ENCODE measurements around the gene PRKCA. TPM values are rescaled to one million over a fixed set of nuclear protein-coding genes. Genes with fewer than 3 reads are reported as not detected.

Gene PRKCA
- total and polyA plus RNA-seq, 9 donors, result 9.1 to 67.6 (median 37.2) TPM

- Histone ChIP-seq H3K27ac (no peak overlapping the region), H3K4me3 (no peak overlapping the region), H3K9me3 (no peaks in the 10 kb centered on the region), H3K36me3 (no peaks in the 10 kb centered on the region), H3K27me3 (no peaks in the 10 kb centered on the region), H3K4me1 (ENCODE audit: insufficient read depth) (no peaks in the 10 kb centered on the region)
- DNase-seq, result no peak
- TF ChIP-seq POLR2A (IDR thresholded peaks at IDR 0.05), result no peak
- no peak for TF ChIP-seq CTCF (IDR thresholded peaks at IDR 0.05)
- TF ChIP-seq EP300 (IDR thresholded peaks at IDR 0.05), result no peak
- WGBS, 3 donors, result 76 to 90% (median 83%) methylated on average over 4 of the region's 4 CpGs
- intact Hi-C loops (cut with DNase I), result loop anchor here in 1 of 4 donors (10.0 kb wide), 1 partner anchor 556 kb away; no protein-coding TSS in a partner anchor
These were observed 435.9 kb downstream of the PRKCA start for GRCh38 chr17:66738301-66738700.

DNA sequence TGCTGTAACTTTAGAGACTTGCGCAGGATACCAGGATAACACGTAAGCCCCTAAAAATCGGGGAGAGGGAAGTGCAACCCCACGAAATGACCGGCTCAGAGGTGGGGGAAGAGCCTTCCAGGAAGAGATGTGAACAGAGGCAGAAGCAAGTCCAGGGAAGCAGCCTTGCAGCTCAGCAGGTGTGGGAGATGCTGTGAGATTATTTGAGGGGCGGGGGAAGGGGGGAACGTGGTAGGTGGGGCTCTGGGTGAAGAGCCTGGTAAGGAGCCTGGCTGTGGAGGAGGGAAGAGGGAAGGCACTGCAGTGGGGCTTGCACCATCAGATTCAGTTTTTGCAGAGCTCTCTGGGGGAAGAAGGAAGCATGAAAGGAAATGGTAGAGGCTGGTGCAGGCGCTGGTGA is 437.1 kb downstream of the PRKCA start:
- Histone ChIP-seq H3K9me3 (no peaks in the 10 kb centered on the region), H3K4me1 (ENCODE audit: insufficient read depth) (no peaks in the 10 kb centered on the region), H3K27ac (no peak overlapping the region), H3K4me3 (no peak overlapping the region), H3K27me3 (no peaks in the 10 kb centered on the region), H3K36me3 (no peaks in the 10 kb centered on the region)
- no peak for TF ChIP-seq EP300 (IDR thresholded peaks at IDR 0.05)
- no peak for TF ChIP-seq CTCF (IDR thresholded peaks at IDR 0.05)
- TF ChIP-seq POLR2A (IDR thresholded peaks at IDR 0.05), result no peak
- WGBS, 3 donors, result 89 to 94% (median 91%) methylated on average over 8 of the region's 8 CpGs
- intact Hi-C loops (cut with DNase I), result loop anchor here in 1 of 4 donors (10.0 kb wide), 1 partner anchor 555 kb away; no protein-coding TSS in a partner anchor
- DNase-seq, result no peak

DNA sequence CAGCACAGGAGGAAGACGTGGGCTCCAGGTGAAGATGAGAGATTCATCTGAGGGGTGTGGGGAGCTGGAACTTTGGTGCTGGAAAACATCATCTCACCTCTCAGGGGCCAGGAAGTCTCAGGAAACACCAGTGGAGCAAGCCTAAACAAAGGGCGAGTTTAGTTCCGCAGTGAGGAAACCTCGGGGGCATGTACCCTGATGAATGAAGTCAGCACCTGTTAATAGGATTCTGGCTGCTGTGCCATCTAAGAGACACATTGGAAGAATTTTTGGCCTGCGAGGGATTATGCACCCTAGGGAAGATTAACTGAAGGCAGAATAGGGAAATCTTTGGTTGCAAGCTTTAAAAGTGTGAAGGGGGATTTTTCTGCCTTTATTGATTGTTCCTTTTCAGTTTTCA is 437.8 kb downstream of the PRKCA start:
- TF ChIP-seq POLR2A (IDR thresholded peaks at IDR 0.05) (no peak), EP300 (IDR thresholded peaks at IDR 0.05) (no peak), CTCF (IDR thresholded peaks at IDR 0.05) (no peak)

DNA sequence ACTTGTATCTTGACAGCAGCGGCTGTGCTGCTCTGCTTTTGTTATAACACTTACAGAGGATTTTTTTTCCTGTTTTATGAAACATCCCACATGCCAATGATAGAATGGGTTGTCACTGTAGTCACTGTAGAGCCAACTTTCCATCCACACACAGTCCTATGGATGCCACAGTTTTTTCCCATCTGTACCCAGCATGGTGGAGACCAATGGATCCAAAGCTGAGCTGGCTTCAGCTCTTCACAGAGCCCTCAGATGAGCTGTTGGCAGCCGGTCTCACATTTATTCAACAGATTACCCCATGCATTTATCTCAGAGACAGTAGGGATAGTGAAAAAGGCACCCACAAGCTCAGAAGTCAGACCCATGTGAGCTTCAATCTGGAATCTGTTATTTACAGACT is 441.1 kb downstream of the PRKCA start:
- Histone ChIP-seq H3K27ac (no peak overlapping the region), H3K9me3 (no peaks in the 10 kb centered on the region), H3K4me3 (no peak overlapping the region), H3K4me1 (ENCODE audit: insufficient read depth) (peaks cover 5% of the 10 kb centered on the region), H3K27me3 (no peaks in the 10 kb centered on the region), H3K36me3 (no peaks in the 10 kb centered on the region)
- intact Hi-C loops (cut with DNase I), result no loop called here
- WGBS, 3 donors, result 99 to 100% (median 100%) methylated on average over 2 of the region's 2 CpGs
- no peak for TF ChIP-seq POLR2A (IDR thresholded peaks at IDR 0.05)
- no peak for TF ChIP-seq CTCF (IDR thresholded peaks at IDR 0.05)
- no peak for TF ChIP-seq EP300 (IDR thresholded peaks at IDR 0.05)
- no peak for DNase-seq

More for the DNA sequence above, 437.8 kb downstream of the PRKCA start:
- intact Hi-C loops (cut with DNase I), result no loop called here
- Histone ChIP-seq H3K27ac (no peak overlapping the region), H3K9me3 (no peaks in the 10 kb centered on the region), H3K36me3 (no peaks in the 10 kb centered on the region), H3K4me1 (ENCODE audit: insufficient read depth) (no peaks in the 10 kb centered on the region), H3K4me3 (no peak overlapping the region), H3K27me3 (no peaks in the 10 kb centered on the region)
- 88 to 91% (median 88%) methylated on average over 5 of the region's 5 CpGs for whole genome bisulfite sequencing, 3 donors
- DNase-seq, result no peak

Measured in ovary (tissue), 9 donors.